B cell (primary cell): ENCODE results near the gene CARHSP1.

ENCODE experiments used
- EZH2 ChIP-seq: IDR thresholded peaks from 2 replicates; pipeline ENCODE4 v1.6.1; 2012; ENCODE audit warnings: borderline replicate concordance, low read depth, mild to moderate bottlenecking, moderate library complexity, low read length; ENCODE audit not compliant: insufficient read depth, poor library complexity, severe bottlenecking
- TF ChIP-seq, protein P1 (sequence below): fragments of 200-600 bp; IDR thresholded peaks from one replicate; pipeline ENCODE4 v1.8.0; 2022; ENCODE audit warnings: antibody characterized with exemption, mild to moderate bottlenecking

DNA sequence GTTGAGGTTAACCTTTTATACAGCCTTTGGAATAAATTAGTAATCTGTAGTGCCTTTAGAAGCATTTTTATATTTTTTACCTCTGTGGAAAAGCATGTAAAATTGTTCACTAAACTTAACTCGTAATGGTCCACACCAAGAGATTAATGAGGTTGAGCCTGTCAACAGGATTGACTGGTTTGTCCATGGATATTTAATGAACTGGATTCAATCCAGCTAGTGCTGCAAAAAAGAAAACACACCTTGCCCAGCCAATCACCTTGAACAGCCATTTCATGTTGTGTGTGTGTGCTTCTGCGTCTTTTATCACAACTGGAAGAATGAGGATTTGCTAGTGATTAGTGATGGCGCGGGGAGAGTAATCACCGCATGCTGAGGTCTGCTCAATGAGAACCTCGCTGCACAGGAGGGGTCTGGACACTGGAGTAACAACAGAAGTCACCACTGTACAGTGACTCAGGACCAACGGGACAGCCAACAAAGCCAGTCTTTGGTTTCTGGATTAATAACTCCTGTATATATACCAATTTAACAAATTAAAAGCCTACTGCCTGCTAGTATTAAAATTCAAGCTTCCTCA, 47.0 kb upstream of the CARHSP1 start:
- TF ChIP-seq, protein P1, sequence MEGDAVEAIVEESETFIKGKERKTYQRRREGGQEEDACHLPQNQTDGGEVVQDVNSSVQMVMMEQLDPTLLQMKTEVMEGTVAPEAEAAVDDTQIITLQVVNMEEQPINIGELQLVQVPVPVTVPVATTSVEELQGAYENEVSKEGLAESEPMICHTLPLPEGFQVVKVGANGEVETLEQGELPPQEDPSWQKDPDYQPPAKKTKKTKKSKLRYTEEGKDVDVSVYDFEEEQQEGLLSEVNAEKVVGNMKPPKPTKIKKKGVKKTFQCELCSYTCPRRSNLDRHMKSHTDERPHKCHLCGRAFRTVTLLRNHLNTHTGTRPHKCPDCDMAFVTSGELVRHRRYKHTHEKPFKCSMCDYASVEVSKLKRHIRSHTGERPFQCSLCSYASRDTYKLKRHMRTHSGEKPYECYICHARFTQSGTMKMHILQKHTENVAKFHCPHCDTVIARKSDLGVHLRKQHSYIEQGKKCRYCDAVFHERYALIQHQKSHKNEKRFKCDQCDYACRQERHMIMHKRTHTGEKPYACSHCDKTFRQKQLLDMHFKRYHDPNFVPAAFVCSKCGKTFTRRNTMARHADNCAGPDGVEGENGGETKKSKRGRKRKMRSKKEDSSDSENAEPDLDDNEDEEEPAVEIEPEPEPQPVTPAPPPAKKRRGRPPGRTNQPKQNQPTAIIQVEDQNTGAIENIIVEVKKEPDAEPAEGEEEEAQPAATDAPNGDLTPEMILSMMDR: no peak
- TF ChIP-seq EZH2: no peak
